ENCODE results near the gene UROC1.
"Not testable (repeated sequence)": the region's sequence is repeated elsewhere in the genome, so short reads cannot be mapped to it uniquely, and the experiment has no call there.

Gene UROC1

DNA sequence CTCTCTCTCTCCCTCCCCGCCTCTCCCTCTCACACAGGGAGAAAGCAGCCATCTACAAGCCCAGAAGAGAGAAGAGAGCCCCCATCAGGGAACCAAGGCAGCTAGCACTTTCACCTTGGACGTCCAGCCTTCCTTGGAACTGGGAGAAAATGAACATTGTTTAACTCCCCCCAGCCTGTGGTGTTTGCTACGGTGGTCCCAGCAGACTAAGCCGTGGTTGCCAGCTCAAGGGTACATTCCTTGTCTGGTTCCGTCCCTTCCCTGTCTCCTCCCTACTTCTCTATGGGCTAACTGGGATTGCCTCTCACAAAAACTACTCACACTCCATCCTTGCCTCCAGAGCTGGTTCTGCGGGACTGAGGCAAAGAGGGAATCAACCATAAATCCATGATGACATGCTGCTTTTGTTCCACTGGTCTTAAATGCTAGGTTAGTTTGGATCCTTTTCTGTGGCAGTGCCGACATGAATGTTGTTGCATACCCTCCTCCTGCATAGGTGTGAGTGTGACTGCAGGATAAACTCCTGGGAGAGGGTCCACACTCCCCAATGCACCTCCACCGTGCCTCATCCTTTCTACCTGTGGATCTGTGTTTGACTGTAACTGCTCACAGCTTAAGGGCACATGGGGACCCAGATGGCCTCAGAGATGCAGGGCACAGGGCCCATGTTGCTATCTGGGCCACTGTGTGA is 29.1 kb upstream of the UROC1 start:
- no peak for DNase-seq (ENCODE audit: low spot score)

DNA sequence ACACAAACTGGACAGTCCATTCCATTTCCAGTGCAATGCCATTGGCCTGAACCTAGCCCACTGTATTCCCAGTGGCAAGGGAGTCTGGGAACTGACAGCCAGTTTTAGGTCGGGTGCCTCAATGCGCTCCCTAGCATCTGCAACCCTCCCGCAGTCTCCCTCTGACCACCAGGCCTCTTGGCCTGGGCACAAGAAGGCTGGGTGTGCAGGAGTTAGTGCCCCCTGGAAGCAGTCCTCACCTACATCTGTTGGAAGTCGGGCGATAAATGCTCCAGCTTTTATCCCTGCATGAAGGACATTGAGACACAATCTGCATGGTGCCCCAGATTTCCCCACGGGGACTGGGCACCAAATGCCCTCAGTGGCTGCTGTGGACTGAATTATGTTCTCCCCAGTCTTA is 28.4 kb upstream of the UROC1 start:
- DNase-seq (ENCODE audit: low spot score), result no peak

DNA sequence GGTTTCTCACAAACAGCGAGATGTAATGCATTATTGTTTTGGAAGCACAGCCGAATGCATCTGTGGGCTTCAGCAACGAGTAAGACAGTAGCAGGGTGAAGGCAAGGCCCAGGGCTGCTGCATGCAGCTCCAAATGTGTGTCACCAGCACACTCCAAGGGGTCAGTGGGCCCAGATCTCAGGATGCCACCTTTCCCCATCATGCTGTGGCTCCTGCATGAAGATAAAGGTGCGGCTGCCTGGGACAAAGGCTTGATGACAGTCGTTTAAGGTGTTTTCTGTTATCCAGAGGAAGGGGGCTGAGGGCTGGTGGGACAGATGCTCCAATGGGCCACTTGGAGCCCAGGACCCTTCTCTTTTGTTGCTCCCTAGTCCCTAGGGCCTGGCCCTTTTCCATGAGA is 28.0 kb upstream of the UROC1 start:
- DNase-seq (ENCODE audit: low spot score), result no peak

DNA sequence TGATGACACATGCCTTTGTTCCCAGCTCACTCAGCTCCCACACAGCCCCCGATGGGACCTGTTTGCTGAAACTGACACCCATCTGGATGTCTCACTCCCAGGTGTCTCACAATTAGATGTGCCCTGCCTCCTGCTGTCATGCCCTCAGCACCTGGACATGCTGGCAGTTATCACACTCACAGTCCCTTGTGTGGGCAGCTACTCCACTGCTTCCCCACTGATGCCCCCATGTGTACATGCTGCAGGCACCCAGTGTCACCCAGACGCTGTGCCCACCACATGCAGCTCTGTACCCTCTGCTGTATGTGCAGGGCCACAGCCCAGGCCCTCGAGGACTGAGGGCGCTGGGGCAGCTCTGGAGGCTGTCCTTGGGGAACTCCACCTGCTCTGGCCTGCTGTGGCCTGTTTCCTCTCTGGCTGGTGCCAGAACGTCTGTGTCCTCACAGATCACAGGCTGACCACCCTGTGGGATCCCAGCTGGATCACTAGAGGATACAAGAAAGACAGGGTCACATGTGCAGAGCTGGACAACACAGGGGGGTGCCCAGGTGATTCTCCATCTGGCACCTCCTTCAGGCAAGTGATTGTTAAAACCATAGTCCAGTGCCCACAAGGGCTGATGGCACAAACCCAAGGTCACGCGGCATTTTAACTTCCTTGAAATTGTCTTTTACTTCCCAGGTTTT is 27.2 kb upstream of the UROC1 start:
- DNase-seq (ENCODE audit: low spot score), result no peak

DNA sequence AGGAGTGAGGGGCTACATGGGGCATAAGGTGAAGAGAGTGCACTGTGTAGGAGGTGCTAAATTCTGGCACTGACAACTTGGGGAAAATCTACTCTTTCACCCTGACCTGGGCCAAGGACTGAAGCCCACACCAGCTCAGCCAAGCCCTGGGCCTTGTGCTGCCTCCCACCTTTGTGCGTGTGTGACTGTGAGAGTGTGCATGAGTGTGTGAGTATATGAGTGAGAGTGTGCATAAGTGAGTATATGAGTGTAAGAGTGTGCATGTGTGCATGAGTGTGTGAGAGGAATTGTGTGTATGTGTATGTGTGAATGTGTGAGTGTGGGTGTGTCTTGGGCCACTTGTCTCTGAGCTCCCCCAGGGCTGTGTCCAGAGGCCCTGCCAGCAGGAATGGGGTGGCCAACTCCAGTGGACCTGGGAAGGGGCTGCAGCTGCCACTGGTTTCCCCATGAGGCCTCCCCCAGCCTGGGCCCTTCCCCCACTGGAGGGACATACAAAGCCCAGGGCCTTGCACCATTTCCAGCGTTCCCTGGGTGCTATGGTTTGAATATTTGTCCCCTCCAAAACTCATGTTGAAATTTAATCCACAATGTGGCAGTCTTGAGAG is 26.0 kb upstream of the UROC1 start:
- DNase-seq (ENCODE audit: low spot score), result no peak

DNA sequence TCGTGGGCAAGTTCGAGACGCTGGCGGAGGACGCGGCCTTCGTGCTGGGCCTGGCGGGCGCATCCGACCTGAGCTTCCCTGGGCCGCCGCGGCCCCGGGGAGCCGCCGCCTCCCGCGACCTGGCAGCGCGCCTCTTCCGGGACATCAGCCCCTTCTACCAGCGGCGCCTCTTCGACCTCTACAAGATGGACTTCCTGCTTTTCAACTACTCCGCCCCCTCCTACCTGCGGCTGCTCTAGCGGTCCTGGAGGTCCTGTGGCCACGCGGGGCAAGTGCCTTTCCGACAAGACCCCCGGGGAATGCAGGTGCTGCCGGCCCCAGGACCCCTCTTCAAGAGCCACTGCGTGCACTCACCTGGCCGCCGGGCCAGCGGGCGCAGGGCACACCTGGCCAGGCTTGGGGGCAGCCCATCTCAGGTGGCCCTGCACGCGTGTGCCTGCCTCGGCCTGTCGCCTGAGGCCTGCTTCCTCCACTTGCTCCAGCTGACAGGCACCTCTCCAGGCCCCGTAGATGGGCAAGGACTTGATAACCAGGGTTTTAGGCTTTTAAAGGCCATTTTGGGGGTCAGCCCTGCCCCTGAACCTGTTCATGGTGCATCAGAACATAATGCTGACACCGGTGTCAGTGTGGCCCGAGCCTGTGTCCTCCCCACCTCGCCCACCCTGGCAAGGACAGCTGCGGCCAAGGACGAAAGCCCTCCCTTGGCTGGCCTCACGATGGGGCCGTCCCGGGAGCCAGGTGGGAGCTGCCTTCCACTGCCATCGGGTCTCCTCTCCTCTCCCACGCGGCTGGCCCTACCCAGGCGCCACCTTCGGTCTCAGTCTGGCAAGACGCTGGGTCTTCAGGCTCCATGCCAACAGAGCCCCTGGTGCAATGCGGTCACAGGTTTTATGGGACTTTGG is 25.0 kb upstream of the UROC1 start:
- DNase-seq (ENCODE audit: low spot score), result no peak

DNA sequence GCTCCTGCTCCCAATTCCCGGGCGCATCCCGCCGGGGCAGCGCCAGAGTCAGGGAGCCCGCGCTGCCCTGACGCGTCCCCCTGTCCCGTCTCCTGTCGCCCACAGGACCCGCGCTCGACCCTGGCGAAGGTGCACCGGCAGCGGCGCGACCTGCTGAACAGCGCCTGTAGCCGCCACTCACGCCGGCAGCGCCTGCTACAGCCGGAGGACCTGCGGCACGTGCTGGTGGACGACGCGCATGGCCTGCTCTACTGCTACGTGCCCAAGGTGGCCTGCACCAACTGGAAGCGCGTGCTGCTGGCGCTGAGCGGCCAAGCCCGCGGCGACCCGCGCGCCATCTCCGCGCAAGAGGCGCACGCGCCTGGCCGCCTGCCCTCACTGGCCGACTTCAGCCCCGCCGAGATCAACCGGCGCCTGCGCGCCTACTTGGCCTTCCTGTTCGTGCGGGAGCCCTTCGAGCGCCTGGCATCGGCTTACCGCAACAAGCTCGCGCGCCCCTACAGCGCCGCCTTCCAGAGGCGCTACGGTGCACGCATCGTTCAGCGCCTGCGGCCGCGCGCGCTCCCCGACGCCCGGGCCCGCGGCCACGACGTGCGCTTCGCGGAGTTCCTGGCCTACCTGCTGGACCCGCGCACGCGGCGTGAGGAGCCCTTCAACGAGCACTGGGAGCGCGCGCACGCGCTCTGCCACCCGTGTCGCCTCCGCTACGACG is 24.2 kb upstream of the UROC1 start:
- DNase-seq (ENCODE audit: low spot score), result no peak

DNA sequence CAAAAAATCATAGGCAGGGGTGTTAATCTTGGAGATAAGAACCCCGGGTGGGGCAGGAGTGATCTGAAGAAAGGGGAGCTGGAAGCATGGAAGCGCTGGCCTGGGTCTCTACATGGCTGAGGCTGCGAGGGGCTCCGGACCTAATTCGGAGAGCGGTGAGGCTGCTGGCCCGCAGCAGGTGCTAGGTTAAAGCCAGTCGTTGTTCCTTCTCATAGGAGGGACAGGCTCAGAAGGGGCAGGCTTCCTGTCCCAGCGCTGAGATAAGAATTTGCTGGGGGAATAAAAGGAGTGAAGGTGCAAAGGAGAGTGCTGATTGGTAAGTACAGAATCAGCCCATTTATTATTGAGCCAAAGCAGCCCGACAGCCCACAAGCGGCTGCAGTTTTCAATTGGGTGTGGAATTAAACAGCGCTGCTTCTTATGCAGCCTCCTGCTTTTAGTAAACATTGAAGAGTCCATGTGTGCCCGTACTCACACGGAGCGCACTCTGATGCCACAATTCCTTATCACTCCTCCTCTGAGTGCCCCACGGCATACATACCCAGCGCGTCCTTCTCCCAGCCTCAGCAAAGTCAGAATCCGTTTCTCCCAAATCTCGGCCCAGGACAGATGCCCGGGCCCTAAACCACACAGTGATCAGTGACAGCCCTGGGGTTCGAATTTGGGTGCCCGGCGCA is 23.5 kb upstream of the UROC1 start:
- no peak for DNase-seq (ENCODE audit: low spot score)

DNA sequence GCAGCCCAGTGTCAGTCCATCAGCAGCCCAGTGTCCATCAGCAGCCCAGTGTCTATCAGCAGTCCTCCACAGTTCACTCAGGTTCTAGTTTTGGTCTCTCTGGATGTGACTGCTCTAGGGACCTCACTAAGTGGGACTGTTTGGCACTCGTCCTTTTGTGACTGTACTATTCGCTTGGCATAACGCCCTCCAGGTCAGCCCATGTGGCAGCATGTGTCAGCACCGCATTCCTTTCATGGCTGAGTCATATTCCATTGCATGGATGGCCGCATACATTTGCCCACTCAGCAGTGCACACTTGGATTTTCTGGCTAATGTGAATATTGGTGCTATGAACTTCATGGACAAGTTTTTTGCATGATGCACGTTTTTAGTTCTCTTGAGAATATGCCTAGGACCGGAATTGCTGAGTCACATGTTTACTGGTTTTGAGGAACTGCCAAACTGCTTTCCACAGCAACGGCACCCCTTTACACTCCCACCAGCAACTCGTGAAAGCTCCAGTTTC is 22.8 kb upstream of the UROC1 start:
- DNase-seq (ENCODE audit: low spot score), result peak; percentile 67

DNA sequence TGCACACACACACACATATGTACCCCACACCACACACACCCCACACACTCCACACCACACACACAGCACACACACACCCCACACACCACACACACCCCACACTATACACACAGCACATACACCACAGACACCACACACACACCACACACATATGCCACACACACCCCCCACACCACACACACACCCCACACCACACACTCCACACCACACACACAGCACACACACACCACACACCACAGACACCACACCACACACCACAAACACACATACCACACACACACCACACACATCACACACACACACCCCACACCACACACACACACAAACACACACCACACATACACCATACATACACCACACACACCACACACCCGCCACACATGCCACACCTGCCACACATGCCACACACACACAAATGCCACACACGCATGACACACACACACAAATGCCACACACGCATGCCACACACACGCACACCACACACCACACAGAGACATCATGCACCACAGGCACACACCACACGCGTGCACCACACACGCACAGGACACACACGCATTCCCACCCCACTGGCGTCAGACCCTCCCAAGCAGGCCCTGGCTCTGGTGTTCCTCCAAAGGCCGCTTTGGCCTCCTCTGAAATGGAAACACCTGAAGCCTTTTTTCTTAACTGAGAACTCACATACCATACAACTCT is 22.1 kb upstream of the UROC1 start:
- no peak for DNase-seq (ENCODE audit: low spot score)

DNA sequence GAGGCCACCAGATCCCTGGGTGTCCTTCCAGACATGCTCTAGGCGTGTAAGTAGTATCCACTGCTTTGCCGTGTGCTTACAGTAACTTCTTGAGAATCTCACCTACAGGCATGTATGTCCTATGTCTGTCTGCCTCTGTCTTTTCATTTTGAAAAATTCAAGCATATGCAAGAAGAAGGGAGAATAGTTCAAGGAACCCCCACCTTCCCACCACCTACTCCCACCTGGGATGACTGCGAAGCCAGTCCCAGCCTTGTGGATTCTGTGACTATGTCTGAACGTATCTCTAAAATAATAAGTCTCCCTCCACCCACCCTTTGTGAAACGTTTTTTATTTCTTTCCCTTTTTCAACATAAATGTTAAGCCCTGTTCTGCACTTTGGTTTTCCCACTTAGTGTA is 21.4 kb upstream of the UROC1 start:
- DNase-seq (ENCODE audit: low spot score), result no peak

DNA sequence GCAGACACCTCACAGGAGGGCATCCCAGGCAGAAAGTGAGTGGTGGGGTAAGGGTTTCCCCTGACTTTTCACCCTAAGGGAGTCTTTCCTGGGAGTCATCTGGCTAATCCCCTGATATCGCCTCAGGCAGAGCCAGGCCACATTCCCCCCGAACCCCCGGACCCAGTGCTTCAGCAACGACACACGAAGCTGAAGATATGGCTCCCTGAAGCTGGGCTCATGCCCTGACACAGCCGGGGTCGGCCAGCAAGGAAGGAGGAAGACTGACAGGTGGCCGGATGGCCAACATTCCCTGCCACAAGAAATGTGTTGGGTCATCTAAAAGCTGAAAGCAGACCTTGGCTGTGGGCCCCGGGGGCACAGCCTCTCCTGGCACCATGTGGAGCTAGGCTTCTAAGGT is 20.7 kb upstream of the UROC1 start:
- no peak for DNase-seq (ENCODE audit: low spot score)

DNA sequence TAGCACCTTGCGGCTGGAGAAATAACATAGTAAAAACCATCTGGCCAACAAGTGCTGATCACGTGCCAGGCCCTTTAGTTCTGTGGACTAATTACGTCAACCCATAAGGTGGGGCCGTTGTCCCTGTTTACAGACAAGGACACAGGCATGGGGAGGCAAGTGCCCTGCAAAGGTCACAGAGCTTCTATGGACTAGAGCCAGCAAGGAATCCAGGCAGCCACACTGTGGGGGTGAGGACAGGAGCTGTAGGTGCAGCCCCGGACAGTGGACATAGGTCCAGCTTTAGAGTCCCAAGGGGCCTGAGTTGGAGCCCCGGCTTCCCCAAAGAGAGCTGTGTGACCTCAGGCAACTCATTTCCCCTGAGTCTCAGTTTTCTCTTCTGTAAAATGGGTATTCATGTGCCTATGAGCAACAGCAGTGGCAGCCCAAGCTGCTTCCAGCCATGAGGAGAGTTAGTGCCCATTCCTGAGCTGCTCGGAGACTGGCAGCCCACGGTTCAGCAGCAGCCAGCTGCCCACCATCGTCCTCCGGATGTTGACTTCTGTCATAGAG is 20.2 kb upstream of the UROC1 start:
- DNase-seq (ENCODE audit: low spot score), result no peak

DNA sequence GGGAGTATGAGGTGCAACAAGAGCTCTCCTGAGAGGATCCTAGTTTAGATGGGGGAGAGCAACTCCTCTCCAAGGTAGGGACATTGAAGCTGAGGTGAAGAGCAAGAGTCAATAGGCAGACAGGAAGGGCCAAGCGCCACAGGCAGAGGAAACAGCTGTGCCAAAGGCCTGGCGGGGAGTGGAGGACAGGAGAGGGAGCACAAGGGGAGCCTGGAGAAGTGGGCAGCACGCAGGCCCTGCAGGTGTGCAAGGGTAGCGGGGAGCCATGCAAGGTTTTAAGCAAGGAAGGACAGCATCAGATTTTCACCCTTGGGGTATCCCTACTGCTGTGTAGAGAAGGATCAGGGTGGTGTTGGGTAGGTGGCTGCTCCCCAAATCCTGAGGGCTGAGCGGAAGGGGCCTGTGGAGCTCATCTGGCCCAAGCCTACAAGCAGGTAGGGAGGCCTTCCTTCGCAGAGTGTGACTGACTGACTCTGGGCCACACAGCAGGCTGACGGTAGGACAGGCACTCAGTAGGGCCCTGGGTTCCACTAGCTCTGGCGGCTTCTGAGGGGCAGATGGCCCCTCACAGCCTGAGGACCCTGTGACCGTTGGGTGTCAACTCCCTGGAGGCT is 19.6 kb upstream of the UROC1 start:
- DNase-seq (ENCODE audit: low spot score), result no peak

DNA sequence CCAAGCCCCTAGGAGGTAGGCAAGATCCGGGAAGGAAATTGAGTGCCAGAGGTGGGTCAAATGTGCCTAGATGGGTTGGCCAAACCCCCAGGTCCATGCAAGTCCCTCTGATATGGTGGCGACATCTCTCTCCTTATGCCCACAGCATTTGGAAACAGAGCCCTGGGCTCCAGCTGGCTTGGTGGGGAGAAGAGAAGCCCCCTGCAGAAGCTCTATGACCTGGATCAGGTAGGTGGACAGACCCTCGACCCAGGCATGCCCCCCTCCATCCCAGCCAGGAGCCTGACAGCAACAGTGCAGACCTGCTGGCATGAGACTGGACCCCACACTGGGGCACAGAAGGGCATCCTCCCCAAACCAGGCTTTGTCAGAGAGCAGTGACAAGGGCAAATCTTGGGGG is 18.6 kb upstream of the UROC1 start:
- no peak for DNase-seq (ENCODE audit: low spot score)

DNA sequence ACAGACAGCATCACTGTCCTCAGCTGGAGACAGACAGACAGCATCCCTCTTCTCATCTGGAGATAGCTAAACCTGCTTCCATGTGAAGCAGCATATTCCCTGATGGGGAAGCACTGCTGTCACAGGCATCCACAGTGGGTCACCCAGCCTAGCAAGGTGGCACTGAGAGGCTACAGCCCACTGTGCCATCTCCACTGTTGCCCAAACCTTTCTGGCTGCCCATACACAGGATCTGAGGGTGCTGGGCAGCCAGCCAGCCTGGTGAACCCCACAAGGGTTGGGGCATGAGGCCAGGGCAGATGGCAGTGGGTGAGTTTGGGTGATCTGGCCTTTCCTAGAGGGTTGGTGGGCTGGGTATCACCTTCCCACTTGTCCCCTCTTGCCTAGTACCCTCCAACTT is 18.1 kb upstream of the UROC1 start:
- no peak for DNase-seq (ENCODE audit: low spot score)

DNA sequence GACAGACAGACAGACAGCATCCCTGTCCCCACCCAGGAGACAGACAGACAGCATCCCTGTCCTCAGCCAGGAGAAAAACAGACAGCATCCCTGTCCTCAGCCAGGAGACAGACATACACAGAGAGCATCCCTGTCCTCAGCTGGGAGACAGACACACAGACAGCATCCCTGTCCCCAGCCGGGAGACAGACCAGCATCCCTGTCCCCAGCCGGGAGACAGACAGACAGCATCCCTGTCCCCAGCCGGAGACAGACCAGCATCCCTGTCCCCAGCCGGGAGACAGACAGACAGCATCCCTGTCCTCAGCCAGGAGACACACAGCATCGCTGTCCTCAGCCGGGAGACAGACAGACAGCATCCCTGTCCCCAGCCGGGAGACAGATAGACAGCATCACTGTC is 17.1 kb upstream of the UROC1 start:
- not testable (repeated sequence) for DNase-seq (ENCODE audit: low spot score)

DNA sequence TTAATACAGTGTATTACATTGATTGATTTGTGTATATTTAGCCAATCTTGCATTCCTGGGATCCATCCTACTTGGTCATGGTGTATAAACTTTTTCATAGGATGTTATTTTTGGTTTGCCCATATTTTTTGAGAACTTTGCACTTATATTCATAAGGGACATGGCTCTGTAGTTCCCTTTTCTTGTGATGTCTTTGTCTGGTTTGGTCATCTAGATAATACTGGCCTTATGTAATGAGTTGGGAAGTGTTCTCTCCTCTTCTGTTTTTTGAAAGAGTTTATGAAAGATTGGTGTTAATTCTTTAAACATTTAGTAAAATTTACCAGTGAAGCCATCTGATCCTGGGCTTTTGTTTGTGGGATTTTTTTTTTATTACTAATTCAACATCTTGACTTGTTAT is 15.9 kb upstream of the UROC1 start:
- DNase-seq (ENCODE audit: low spot score), result no peak

DNA sequence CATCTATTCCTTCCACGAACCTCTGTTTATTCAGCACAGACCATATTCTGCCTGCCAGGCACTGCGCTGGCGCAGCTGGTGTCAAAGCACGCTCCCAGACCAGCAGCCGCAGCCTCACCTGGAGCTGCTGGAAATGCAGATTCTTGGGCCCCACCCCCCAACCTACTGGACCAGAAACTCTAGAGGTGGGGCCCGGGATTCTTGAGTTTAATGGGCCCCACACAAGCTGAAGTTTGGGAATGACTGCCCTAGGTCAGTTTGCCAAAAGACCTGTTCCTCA is 13.4 kb upstream of the UROC1 start:
- DNase-seq (ENCODE audit: low spot score), result no peak

Data from SW480 (cell line).